ENCODE data around the gene HIGD1C.

Gene HIGD1C

DNA sequence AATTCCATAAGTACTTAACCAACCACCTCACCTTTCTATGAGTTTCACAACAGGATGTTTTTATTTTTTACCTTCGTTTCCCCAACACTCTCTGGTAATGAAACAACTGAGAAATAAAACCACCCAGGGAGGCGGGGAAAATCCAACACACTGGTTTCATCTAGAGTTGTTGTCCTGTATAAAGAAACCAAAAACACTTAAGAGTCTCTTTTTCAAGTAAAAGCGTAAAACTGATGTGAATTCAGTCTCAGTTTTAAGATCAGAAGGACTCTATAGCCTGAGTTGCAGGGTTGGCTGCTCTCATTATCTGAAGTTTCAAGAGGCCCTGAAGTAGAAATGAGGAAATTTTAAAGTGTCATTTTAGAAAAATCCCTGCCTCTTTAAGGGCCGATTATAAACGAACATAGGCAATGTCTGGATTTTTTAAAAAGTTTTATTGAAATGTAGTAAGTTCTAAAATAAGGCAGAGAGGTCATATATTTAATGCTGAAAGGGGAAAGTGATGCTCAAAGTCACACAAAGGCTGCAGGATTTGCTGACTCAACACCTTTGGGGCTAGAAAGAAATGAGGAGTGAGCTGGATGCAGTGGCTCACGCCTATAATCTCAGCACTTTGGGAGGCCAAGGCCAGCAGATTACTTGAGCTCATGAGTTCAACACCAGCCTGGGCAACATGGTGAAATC, 27.2 kb downstream of the HIGD1C start:
- TF ChIP-seq, protein P1, sequence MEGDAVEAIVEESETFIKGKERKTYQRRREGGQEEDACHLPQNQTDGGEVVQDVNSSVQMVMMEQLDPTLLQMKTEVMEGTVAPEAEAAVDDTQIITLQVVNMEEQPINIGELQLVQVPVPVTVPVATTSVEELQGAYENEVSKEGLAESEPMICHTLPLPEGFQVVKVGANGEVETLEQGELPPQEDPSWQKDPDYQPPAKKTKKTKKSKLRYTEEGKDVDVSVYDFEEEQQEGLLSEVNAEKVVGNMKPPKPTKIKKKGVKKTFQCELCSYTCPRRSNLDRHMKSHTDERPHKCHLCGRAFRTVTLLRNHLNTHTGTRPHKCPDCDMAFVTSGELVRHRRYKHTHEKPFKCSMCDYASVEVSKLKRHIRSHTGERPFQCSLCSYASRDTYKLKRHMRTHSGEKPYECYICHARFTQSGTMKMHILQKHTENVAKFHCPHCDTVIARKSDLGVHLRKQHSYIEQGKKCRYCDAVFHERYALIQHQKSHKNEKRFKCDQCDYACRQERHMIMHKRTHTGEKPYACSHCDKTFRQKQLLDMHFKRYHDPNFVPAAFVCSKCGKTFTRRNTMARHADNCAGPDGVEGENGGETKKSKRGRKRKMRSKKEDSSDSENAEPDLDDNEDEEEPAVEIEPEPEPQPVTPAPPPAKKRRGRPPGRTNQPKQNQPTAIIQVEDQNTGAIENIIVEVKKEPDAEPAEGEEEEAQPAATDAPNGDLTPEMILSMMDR (conservative IDR thresholded peaks at IDR 0.05) = no peak
- no peak overlapping the region for H3K27ac ChIP-seq

DNA sequence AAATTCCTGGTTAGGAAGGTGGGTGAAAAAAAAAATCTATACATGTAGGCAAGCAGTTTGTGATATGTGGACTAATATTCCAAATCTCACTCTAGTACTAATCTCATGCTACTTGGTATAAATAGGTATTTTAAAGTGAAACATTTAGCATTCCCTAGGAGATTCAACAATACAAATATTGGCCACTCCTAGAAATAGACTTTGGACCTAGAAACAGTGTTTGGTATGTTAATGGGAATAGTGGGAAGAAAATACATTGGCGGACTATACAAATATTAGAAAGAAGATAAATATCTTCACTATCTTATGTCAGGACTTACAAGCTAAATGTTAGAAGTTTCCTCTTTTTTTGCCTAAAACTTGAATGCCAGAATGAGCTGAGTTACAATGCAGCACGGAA, 28.2 kb downstream of the HIGD1C start:
- TF ChIP-seq, protein P1 (conservative IDR thresholded peaks at IDR 0.05) = no peak
- H3K27ac ChIP-seq = no peak overlapping the region

DNA sequence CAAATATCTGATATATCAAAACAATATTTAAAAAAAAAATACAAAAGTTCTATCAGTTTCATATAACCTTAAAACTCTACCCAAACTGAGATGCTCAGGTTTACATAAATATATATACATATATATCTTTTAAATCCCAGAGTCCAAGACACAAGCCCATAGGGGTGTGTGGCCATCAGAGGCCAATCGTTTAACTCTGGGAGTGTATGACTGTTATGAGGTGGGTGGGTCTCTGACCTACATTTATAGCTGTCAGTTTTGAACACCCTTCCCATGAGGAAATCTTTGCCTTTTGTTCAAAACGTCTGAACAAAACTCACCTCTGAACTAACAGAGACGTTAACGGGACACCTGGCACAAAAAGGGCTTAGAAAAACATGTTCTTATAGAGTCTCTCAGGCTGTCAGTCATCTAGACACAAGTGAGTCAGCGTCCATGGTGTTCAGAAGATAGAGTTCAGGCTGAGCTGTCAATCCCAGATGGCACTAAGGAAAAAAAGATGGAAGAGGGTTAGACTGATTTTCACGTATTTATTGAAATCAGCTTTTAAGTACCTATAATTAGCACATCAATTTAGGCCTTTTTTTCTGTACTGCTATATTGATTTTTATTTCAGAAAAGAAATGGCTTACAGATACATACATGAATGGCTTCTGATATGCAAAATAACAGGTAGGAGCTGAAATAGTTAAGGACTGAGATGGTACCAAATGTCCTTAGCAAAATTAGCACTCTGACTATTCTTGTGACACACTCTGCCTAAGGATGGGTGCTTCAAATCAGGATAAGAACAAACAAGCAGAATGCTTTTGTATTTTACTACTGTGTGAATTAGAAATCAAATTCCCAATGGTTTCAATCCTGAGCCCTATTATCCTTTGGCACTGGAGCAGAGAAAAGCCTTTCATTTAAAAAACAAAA, 29.2 kb downstream of the HIGD1C start:
- H3K27ac ChIP-seq = no peak overlapping the region
- TF ChIP-seq, protein P1 (conservative IDR thresholded peaks at IDR 0.05) = no peak

DNA sequence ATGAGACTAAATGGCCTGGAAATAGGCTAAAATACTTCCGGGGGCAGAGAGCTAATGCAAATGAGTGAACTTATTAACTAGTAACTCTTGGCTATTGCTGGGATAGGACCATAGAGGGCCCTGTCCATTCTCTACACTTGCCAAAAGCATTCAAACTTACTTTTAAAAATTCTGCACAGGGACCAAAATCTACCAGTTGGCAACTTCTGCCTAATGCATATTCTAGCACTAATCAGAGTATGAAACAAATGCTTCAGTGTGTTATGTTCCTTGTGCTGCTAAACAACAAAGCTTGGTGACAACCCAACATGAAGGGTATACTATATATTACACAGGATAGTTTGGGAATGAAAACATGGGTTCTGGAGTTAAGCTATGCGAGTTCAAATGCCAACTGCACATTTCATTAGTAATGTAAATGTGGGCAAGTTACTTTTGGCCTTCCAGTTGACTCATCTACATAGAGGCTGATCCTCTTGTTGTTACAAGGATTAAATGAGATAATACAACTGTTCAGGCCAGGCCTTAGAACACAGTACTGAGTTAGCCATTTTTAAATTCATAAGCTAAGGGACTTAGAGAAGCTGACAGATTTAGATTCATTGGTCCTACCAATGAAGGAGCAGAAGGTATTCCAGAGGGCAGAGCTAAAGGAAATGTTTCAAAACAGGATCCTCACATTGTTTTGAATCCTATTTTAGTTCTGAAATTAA, 32.4 kb downstream of the HIGD1C start:
- H3K27ac ChIP-seq = no peak overlapping the region
- TF ChIP-seq, protein P1 (conservative IDR thresholded peaks at IDR 0.05) = no peak

DNA sequence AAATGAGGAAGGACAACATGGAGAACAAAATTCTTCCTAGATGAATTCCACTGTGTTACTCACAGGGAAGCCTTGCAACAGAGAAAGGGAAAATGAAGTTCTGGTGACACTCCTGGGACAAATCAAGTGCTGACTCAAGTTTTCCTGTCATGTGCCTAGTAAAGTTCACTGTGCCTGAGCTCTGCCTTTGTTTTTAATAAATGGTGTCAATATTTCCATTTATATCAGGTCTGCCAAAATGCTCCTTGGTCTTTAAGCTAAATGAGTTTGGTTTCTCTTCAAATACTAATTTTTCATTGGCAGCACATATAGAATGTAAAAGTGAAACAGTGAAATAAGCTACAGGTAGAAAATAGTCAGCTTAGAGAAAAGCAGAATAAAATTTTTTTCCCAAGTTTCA, 33.0 kb downstream of the HIGD1C start:
- no peak overlapping the region for H3K27ac ChIP-seq
- TF ChIP-seq, protein P1 (conservative IDR thresholded peaks at IDR 0.05) = no peak

DNA sequence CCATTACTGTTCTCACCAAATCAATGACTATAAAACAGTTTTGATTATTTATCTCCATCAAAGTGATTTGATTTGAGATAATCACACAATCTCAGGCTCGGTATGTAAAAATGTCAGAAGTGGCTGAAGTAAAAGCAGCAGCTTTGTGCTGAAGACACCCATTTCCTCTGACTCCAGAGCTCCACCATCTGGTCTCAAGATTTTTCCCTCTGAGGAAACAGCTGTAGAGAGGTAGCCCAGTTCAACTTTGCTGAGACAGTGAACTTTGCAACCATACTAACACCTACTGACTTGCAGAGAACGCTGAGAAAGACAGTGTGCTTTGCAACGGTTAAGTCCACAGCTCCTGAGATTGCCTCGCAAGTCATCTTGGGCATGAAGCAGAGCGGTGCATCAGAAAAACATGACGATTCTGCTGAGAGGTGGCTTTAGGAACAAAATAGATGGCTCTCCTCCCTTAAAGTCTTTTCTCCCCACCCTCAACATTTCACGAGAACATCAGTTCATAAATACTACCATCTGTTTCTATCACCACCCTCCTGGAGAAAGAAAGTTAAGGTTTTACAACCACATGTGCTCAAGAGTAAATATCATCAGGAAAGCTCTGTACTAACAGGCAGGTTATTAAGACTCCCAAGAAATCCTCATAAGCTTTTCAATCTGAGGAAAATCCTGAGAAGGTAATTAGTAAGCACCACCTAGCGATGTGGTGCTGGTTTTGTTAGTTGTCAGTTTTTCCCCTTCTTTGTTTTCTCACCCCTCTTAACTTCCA, 34.8 kb downstream of the HIGD1C start:
- H3K27ac ChIP-seq = peak overlapping the region; percentile 5; the same call in 1 of the 2 replicates
- TF ChIP-seq, protein P1 (conservative IDR thresholded peaks at IDR 0.05) = peak; percentile 84
